CD4-positive, alpha-beta T cell treated with Interleukin-4 for 1 hour (primary cell): ENCODE results near the gene KRT74.
A peak's percentile ranks its signal among the peaks of the same experiment; 100 is the strongest.

Experiments
- DNase-seq, 2 donors: peaks; one replicate each; pipeline ENCODE4 v3.0.0-alpha.2; 2020 to 2022

KRT74 gene

DNA sequence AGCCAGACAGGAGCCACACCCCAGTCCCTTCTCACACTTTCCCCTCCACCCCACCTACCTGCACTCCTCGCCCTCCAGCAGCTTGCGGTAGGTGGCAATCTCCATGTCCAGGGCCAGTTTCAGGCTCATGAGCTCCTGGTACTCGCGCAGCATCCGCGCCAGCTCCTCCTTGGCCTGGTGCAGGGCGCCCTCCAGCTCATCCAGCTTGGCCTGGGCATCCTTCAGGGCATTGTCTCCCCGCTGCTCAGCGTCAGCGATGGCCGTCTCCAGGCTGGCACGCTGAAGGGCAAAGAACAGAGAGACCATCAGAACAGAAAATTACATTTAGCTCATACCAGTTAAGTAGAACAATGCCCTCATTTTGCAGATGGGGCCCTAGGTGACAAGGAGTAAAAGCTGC is 5.5 kb downstream of the KRT74 start:
- DNase-seq, result no peak

DNA sequence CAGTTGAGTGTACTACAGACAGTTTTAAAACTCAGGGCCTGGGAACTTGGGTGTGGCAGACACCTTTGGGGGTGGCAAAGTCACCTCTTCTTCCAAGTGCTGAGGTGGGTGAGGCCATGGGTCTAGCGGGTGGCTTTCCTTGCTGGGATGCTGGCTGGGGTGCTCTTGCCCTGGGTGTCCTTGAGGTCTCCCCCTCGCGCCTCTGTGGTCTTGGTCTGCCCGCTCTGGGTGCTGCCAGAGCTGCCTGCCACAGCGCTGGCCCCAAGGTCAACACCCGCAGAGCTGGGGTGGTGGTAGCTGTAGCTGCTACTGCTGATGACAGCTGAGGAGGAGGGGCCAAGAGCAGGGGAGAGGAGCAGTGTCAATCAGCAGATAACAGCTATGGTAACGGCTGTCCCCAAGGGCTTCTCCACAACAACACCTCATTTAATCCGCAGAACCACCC is 6.8 kb downstream of the KRT74 start:
- DNase-seq, result peak; percentile 77

DNA sequence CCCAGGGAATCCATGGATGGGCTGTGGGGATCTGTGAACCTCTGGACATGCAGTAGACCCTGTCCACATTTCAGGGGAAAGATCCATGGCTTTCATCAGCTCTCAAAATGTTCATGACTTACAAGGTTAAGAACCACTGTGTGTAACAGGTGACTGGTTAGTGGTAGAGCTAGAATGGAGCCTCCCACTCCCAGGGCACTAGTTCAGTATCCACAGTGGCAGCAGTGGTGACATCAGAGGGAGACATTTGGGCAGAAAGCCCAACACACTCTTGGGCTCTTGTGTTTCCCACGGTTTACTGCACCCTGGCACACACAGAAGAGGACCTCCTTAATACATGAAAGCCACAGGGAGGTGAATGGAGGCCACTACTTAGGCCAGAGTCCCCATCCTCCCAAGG is 9.1 kb downstream of the KRT74 start:
- no peak for DNase-seq

DNA sequence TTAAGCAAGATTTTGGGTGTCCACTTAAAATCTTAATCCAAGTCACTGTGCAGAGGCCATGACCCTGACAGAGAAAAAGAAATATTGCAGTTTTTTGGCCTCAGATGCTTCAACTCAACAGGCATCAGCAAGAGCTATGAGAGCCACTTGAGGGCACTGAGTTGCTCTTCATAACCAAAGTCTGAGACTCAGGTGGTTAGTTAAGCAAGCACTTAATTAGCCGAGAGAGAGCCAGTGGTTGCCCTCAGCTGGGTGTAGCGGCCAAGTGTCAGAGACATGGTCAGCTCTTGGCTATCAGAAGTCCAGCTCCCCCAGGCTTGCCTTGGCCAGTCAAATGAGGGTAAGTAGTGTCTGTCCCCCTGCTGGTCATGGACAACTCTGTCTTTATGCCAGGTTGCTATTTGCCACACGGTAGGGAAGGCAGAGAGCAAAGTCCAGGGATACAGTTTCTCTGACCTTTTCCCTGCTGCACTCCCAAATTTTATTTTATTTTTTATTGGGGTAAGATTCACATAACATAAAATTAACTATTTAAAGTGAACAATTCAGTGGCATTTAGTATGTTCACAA is 11.7 kb downstream of the KRT74 start:
- DNase-seq, result no peak

DNA sequence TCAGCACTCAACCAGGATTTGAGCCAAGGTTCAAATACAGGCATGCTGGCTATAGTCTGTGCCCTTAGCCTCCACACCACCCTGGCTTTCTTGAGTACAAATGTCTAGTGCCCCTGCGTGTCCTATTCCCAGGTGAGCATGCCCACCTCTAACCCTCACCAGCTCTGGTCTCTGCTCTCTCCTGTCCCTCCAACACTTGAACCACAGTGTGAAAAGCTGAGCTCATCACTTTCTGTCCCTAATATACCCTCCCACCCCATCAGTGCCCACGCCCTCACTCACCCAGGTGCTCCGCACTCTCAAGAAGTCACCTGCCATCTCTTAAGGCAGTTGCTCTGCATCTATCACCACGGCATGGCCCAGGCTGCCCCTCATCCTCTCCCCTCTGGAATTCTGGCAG is 13.7 kb downstream of the KRT74 start:
- no peak for DNase-seq

DNA sequence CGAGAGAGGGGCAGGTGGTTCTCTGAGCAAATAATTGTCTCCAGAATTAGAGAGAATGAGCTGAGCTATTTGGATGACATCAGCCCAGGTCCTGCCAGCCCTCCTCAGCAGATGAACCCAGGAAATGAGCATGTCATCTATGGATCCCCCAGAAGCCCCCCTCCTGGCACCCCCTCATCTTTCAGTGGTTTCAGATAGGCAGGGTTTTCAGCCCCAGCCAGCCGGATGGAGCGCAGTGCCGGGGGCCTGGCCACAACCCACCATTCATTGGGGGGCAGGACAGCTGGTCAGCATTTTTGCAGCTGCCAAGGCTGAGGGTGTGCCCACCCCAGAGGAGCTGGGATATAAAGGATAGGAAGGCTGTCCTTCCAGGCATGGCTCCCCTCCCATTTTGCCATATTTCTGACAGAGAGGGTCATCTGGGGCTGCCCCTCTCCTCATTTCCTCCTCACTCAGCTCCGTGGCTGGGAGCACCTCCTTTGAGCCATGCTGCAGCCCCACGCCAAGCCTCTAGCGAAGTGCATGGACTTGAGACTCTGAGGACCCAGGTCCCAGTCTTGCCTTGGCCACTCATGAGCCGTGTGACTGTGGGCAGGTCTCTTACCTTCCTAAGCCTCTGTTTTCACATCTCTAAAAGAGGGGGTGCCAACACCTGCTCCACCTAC is 14.7 kb downstream of the KRT74 start:
- DNase-seq, result no peak

DNA sequence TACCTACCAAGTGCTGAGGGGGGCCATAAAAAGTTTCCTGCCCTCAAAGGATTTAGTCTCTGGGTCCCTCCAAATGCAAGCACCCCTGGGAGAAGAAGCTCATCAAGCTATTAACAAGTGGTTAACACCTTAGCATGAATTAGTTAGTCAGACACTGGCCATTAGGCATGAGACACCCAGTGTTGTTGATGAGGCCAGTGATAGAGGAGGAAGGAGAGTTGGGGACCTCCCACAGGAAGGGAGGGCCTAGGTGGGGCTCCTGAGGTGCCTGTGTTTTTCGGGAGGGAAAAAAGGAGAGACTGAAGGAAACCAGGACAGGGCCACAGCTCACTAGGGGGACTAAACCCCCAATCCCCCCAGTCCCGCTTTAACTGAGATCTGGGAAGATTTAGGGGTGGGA is 16.2 kb downstream of the KRT74 start:
- no peak for DNase-seq

DNA sequence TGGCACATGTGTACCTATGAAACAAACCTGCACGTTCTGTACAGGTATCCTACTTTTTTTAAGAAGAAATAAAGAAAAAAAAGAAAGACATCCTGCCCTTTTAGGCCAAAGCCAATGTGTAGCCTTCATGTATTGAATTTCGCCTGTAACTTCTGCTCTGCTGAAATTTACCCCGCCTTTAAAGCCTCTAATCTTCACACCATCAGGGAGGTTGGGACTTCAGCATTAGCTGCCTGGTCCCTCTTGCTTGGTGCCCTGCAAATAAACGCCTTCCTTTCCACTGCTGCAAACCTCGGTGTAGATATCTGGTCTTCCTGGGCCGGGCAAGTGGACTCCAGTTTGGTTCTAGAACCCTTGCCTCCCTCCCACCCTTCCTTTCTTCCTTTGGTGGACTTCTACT is 18.1 kb downstream of the KRT74 start:
- peak in 1 of 2 donors; percentile 39 for DNase-seq

DNA sequence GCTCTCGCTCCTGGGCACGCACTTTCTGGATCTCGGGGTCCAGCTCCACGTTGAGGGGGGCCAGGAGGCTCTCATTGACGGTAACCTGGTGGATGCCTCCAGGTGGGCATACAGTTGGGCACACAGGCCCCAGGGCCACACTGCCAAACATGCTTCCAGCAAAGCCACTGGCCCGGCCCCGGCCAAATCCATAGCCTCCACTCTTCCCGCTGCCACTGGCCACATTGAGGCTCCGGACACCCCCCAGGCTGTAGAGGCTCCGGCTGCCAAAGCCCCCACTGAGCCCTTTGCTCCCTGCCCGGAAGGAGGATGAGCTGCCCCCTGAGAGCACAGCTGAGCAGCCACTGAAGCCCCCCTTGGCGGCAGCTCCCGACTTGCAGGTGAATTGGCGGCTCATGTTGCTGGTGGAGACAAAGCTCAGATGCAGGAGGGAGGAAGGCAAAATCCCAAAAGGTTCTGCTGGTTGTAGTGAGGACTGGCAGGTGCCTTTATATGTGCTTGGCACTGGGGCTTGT is 20.9 kb downstream of the KRT74 start, which contains the start of gene KRT71:
Gene KRT71, minus strand, starts transcription at position 465 of the 515 bp plus-strand sequence. Its CDS starts 68 bp downstream, at position 397.
- no peak for DNase-seq

DNA sequence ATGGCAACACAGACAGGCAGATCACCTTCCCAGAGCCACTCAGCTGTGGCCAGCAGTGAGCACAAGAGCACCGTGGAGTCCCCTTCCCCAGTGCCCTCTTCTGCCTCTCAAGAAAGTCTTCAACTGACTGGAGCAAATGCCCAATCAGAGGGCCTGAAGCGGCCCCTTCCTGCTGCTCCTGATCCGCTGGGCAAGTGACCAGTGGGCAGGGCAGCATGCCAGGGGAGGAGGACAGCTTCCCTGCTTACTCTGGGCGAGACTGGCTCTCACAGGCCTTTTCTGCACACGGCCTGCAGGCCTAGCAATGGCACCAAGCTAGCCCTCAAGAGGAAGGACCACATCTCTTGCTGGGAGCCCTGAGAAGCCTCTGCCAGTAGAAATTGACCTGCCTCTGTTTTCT is 21.6 kb downstream of the KRT74 start:
- DNase-seq, result no peak

DNA sequence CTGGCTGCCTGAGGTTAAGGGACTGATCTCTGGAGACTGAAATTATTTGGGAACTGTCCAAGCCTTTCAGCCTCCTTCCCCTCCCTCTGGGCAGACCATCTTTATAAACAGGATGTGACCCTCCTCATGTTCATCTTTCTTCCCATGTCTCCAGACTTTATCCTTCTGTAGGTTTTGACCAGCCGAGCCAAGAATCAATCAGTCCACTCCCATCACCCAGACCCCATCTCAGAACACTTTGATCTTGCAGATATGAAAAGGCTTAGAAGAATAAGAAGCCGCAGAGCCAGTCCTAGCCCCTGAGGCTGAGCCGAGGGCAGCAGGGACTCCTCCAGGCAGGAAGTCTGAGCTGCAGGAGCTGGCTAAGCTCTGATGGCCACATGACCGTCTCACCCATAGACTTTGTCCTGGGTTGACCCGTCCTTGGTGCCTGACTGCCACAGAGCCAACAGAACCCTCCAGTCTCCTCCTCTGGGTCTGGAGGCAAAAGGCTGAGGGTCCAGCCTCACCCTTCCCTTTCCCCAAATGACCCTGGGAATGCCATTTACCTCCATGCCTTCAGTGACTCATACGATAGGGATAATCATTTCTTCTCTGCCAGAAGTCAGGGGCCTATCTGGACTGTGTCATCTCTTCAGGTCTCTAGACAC is 22.3 kb downstream of the KRT74 start:
- no peak for DNase-seq

DNA sequence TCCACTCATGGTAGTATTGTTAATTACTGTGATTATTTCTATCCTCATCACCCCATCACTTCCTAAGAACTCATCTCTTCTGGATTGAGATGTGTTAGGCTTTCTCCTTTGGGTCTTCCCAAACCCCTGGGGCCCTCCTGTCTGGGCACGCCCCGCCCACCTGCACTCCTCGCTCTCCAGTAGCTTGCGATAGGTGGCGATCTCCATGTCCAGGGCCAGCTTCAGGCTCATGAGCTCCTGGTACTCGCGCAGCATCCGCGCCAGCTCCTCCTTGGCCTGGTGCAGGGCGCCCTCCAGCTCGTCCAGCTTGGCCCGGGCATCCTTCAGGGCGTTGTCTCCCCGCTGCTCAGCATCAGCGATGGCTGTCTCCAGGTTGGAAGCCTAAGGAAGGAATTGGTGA is 27.5 kb downstream of the KRT74 start:
- DNase-seq, result no peak

DNA sequence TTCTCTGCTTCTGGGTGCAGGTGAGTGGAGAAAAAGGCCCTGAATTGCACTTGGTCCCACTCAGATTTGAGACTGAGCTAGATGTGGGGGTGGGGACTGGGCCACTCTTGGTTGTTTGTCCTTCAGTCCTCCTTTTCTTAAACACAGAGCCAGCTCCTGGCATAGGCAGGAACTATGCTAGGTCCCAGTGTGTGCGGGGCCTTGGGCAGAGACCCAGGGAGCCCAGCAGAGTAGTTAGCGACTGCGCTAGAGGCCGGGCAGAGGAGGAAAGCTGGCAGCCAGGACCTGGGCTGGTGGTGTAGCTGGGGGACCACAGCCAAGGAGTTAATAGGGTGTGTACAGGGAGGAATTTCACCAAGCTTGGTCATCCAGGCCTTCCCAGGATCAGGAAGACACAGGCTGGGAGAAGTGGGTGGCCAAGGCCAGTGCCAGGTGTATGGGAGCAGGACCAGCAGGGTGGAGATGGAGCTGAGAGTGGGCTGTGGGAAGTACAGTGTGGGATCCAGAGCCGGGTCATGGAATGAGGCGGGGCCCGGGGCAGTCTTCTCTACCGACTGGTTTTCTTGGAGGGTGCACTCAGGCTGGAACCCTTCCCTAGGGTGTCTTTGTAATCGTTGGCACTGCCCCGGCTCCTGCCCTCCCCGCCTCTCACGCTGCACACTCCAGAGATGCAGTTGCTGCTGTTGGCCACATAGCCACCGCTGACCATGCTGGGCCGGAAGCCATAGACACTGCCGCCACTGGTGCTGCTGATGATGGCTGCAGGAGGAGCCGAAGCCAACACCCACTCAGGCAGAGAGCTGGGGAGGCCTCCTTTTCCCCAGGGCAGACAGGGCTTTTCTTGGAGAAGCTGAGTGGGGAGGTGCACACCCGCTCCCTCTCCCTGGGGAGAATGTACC is 29.4 kb downstream of the KRT74 start:
- DNase-seq, result no peak

DNA sequence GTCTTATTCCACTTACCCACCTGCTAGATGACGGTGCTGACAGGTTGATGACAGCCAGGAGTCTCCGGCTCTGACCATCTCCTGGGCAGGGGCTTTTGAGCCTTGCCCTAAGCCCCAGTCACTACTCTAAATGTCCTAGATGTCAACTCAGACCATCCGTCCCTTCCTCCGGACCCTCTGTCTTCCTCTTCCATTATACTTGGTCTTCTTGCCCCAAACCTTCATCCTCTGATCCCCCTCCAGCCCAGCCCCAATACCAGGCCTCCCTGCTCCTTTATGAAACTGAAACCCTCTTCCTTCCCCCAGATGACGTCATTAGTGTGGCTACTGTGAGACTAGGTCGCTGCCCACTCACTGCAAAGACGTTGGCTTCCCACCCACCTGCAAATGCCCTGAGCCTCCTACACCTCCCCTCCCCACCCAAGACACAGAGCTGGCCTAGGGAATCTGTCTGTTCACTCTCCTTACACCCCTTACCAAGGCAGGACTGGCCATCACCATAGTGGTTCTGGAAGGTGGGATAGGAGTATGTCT is 30.8 kb downstream of the KRT74 start:
- no peak for DNase-seq

DNA sequence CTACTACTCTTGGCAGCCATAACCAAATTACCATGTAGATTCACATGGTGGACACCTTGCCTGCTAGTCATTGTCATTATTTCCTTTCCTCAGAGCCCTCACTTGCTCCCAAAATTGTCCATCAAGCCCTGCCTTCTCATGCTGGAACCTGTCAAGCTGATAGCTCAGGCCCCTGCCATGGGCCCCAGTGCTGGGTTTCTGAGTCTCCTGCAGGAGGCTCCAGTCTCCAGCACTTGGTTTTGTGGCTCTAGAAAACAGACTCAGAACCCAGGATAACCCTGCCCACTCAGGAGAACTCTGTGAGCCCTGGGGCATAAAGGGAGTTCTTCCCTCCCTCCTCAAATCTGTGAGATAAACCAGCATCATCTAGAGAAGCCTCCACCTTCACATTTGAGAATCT is 31.5 kb downstream of the KRT74 start:
- no peak for DNase-seq

DNA sequence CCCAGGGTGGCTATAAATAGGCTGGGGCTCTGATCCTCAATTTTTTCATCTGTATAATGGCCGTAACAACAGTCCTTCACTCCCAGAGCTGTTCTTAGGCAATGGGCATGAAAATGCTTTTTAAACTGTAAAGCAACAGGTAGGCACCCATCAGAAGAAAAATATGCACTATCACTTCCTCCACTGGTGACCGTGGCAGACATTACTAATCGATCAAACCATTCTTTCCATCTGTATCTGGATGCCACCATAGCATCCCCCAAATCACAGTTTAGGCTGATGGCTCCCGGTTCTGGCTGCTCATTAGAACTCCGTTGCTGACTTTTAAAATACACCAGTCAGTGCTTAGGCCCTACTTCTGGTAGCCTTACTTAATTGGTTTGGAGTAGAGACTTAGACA is 31.9 kb downstream of the KRT74 start:
- DNase-seq, result no peak

DNA sequence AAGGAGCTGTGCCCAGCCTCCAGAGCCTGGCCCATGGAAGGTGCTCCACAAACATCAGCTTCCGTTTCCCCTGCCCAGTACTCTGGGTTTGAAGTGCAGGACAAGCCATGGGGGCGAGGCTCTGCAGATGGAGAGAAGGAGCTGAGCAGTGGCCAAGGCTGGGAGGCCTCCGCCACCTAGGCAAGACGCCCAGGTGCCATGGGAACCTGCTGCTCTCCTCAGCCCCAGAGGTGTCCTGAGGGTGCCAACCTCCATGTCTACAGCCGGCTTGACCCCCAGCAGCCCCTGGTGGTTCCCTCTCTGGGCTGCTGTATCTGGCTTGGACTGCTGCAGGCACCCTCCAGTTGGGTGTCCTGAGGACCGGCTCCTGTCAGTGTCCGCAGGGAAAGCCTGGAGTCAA is 33.1 kb downstream of the KRT74 start:
- DNase-seq, result no peak

DNA sequence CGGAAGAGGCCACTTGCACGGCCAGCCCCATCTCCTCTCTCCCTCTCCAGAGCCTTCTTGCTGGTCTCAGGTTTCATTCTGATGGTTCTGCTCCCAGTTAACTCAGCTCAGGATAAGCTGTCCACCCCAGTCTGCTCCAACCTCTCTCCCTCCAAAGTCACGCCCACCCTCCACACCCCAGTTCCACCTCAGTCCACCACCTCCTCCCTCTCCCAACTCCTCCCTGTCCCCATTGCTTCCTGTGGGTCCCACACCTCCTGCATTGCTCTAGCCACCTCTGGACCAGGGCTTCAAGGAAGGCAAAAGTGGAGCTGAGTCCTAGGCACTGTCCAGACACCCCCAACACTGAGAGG is 33.8 kb downstream of the KRT74 start:
- DNase-seq, result no peak

DNA sequence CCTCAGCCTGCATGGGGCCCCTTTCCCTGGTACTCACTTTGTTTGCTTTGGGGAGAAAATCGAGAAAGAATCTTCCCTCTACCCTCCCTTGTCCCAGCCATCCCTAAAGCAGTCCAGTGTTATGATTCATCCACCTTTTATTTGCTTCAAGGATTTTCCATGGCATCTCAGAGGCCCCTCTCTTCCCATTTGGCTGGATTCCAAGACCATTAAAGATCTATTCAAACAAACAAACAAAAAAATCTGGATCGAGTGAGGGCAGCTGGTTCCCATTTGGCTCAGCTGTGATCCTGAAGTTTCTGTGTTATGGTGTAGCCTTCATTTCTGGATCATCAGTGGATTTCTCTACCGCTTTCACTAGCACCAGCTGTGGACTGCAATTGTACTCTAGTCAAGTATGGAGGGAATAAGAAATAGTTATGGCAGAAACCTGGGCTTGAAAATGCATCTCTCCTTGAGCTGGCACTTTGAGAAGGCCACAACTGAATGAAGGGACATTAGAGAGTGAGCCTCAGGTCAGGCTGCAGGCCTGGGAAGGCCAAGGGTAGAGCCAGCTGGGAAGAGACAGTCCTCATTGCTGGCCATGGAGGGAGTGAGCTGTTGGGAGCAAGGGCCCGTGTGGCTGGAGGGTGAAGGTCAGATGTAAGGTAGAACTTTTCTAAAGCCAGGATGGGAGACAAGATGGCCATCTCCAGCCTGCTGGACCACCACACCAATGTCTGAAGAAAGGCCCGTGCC is 34.4 kb downstream of the KRT74 start:
- no peak for DNase-seq

DNA sequence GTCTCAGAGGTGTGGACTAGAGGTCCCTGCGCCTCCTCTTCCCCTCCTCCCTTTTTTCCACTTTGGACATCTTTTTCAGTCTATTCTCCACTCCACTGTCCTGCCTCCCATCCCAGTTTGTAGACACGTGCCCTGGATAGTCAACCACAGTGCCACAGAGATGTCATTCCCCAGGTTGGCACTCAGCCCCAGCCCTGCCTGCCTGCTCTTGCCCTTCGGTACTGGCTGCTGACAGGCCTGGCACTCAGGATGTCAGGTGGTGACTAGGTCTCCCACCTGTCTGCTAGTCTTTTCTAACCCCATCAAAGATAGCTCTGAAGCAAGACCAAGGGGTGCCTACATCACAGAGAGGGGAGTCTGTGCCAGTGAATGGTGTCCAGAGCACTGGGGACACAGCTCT is 36.5 kb downstream of the KRT74 start:
- DNase-seq, result no peak

DNA sequence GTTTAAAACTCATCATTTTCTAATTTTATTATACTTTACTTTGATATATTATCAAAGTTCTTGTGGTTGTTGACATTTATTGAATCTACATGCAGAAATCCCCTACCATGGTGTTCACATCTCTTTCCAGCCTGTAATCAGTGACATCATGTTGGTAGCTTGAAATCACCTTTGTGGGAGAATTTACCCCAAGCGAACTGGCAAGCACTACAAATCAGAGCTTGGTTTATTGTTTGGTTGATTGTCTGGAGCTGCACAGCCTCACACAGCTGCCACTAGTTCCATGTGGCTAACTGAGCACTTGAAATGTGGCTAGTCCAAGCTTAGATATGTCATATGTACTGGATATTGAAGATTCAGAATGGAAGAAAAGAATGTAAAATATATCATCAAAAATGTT is 38.1 kb downstream of the KRT74 start:
- no peak for DNase-seq

DNA sequence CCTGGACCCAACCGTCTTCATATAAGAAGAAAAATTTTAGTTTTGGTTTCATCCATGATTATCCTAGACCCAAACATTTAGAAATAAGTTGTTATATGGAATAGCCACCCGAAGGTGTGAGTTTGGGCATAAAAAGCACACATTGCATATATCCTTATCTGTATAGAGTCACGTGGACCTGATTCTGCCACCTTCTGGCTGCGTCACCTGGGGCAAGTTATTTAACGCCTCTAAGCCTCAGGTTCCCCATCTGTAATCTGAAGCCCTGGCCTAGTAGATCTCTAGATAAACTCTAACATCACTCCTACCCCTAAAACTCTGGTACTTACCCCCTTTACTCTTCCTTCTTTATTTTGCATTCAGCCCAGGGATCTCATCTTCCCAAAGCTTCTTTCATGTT is 39.2 kb downstream of the KRT74 start:
- DNase-seq, result no peak
